Fibroblast of peridontal ligament (primary cell): Measurements from ENCODE around the gene EFNB2.

Source experiments
- DNase-seq: peaks from one replicate; pipeline ENCODE4 v3.0.0-alpha.2; 2010; ENCODE audit errors: extremely low read depth

Gene EFNB2

DNA sequence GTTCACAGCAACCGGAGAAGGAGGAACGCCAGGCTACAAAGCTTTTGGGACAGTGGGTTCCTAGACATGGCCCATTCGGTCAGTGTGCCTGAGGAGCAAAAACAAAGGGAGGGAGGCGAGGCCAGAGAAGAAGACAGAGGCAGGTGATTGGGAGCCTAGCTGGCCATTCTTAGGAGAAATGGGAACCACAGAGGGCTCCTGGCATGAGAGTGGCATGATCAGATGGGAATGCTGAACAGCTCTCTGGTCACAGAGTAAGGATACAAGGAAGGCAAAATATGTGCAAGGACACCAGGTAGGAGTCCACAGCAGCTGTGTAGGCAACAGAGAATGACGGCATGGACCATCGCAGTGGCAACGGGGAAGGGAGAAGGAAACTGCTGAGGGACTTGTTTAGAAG is 82.4 kb downstream of the EFNB2 start:
- no peak for DNase-seq

DNA sequence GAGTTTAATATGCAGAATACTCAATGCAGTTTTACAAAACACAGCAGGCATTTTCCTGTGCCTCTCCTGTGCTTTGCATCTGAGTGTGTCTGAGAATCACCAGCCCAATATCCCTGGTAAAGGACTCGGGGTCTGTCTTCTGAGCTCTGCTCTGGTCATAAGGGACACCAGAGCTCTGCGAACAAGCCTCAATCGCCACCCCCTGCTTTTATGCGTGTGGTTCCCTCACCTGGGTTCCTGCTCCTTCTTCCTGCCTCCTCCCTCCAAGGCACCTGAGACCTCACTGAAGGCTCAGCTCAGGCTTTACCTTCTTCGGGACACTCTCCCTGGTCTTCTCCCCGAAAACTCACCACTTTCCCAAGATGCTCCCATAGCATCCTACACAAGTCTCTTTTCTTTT is 84.5 kb downstream of the EFNB2 start:
- DNase-seq, result no peak

DNA sequence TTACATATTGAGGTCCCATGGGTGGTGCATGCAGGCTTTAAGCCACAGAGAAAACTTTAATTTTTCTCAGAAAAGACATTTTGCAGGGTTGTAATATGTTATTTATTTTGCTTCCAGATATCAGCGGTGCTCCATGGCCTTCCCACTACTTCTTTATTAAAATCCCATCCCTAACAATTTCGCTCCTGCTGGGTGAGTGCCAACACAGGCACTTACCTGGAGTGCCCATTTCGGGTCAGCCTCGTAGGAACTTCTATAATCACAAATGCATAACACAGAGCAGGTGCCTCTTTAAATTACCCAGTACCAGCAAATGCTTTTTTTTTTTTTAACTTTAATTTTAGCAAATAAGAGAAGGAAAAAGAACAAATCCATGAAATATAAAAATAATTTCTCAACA is 86.4 kb downstream of the EFNB2 start:
- DNase-seq, result no peak

DNA sequence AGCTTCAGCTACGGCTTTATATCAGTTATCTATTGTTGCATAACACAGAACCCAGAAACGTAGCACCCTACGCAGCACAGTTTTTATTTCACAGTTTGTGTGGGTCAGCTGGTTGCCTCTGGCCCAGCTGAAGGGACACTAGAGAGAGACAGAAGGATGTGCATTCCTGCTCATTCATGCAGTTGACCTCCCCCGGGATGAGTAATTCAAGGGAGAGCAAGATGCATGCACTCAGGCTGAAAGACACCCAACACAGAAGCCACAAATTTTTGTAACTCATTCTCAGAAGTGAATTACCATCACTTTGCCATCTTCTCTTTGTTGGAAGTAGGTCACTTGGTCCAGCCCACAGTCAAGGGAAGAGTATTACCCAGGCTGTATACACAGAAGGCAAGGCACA is 89.5 kb downstream of the EFNB2 start:
- DNase-seq, result no peak

DNA sequence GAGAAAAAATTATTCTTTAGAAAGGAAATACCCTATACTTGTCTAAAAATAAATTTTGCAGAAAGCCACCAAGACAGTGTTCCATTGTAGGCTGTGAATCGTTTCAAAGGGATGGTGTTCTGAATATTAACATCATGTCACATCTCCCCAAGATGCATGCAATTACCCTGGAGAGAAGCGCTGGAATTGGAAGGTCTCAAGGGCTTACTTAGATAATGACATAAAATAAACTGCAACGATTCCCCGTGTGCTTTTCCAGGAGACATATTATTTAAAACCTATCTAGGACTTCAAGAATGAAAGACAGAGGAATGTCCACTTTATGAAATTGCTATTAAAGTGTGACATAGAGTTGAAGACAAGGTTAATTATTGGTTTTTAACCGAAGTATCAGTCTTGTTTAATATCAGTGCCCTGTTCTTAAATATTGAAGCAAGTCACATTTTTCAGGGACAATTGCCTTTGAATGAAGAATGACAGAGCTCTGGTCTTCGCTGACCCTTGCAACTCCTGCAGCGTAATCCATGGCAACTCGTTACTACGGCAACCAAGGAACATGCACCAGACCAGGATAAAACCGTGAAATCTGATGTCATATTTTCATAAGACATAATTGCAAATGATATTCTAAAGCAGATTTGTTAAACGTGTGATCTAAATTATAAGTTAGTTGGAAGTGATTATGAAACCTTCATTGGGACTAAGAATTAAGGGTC is 91.7 kb downstream of the EFNB2 start:
- DNase-seq, result no peak

DNA sequence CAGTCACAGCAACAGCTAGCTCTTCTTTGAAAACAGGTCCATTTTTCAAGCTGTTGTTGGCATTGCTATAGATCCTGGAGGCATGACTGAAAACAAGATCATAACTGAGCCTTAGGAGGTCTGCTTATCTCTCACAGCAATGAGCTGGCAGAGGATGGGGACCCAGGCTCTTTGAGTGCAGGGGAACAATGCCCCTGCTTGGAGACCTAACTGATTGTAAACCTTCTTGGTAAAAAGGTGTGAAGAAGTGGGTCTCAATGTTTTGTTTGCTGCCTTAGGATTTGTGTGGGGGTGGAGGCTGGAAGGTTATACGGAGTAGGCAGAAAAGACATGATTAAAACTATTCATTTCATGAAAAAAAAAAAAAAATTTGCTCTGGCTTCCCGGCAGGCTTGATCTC is 94.6 kb downstream of the EFNB2 start:
- DNase-seq, result no peak
